ENCODE results near the gene CCDC93. TPM values are rescaled to one million over a fixed set of nuclear protein-coding genes. Genes with fewer than 3 reads are reported as not detected.

The CCDC93 gene
- total RNA-seq, 4 donors from 2014 or later: 25.6 to 52.4 (median 33.1) TPM

GRCh38 chr2:118054213-118055008, 40.5 kb upstream of the CCDC93 start:
- Histone ChIP-seq H3K27ac (no peak overlapping the region), H3K27me3 (no peaks in the 10 kb centered on the region), H3K9me3 (no peaks in the 10 kb centered on the region), H3K4me1 (no peaks in the 10 kb centered on the region), H3K4me3 (replicated peaks in 1 of 3) (no peak overlapping the region), H3K36me3 (no peaks in the 10 kb centered on the region)
- 39 to 52% methylated on average over 3 of the region's 3 CpGs for WGBS, 2 donors
- intact Hi-C loops (cut with DNase I): no loop called here
- DNase-seq: no peak
- TF ChIP-seq POLR2A (IDR thresholded peaks at IDR 0.05) (no peak), CTCF (IDR thresholded peaks at IDR 0.05) (no peak)

GRCh38 chr2:118053681-118054080, 39.8 kb upstream of the CCDC93 start:
- TF ChIP-seq CTCF (IDR thresholded peaks at IDR 0.05): no peak
- TF ChIP-seq POLR2A (IDR thresholded peaks at IDR 0.05): no peak
- Histone ChIP-seq H3K4me3 (replicated peaks in 1 of 3) (no peak overlapping the region), H3K9me3 (no peaks in the 10 kb centered on the region), H3K4me1 (no peaks in the 10 kb centered on the region), H3K27me3 (no peaks in the 10 kb centered on the region), H3K36me3 (no peaks in the 10 kb centered on the region), H3K27ac (no peak overlapping the region)
- intact Hi-C loops (cut with DNase I): no loop called here
- no peak for DNase-seq
- WGBS, 2 donors: 87 to 88% methylated on average over 7 of the region's 7 CpGs

GRCh38 chr2:118052474-118052873, 38.6 kb upstream of the CCDC93 start:
- intact Hi-C loops (cut with DNase I): no loop called here
- no peak overlapping the region for H3K27ac ChIP-seq
- no peak for DNase-seq
- TF ChIP-seq POLR2A (IDR thresholded peaks at IDR 0.05): no peak
- no peak for TF ChIP-seq CTCF (IDR thresholded peaks at IDR 0.05)
- H3K4me1 ChIP-seq: no peaks in the 10 kb centered on the region
- no peaks in the 10 kb centered on the region for H3K36me3 ChIP-seq
- no peaks in the 10 kb centered on the region for H3K9me3 ChIP-seq
- no peak overlapping the region for H3K4me3 ChIP-seq (replicated peaks in 1 of 3)
- no peaks in the 10 kb centered on the region for H3K27me3 ChIP-seq
- 78% methylated on average over 2 of the region's 2 CpGs for WGBS, 2 donors

- no peaks in the 10 kb centered on the region for H3K27me3 ChIP-seq
- intact Hi-C loops (cut with DNase I): no loop called here
- 89 to 90% methylated on average over 3 of the region's 3 CpGs for WGBS, 2 donors
- H3K9me3 ChIP-seq: no peaks in the 10 kb centered on the region
- TF ChIP-seq POLR2A (IDR thresholded peaks at IDR 0.05) (no peak), CTCF (IDR thresholded peaks at IDR 0.05) (no peak)
- no peaks in the 10 kb centered on the region for H3K36me3 ChIP-seq
- no peak overlapping the region for H3K27ac ChIP-seq
- H3K4me3 ChIP-seq (replicated peaks in 1 of 3): no peak overlapping the region
- no peaks in the 10 kb centered on the region for H3K4me1 ChIP-seq
- DNase-seq: no peak
These were observed 38.0 kb upstream of the CCDC93 start for GRCh38 chr2:118051826-118052358.

GRCh38 chr2:118050974-118051373, 37.1 kb upstream of the CCDC93 start:
- Histone ChIP-seq H3K4me3 (replicated peaks in 1 of 3) (no peak overlapping the region), H3K9me3 (no peaks in the 10 kb centered on the region), H3K36me3 (no peaks in the 10 kb centered on the region), H3K27ac (no peak overlapping the region), H3K4me1 (no peaks in the 10 kb centered on the region), H3K27me3 (no peaks in the 10 kb centered on the region)
- TF ChIP-seq CTCF (IDR thresholded peaks at IDR 0.05) (no peak), POLR2A (IDR thresholded peaks at IDR 0.05) (no peak)
- intact Hi-C loops (cut with DNase I): no loop called here
- DNase-seq: no peak
- 84 to 86% methylated on average over 2 of the region's 2 CpGs for WGBS, 2 donors
